GM21360 (cell line): ENCODE results near the gene SUSD6.
A peak's percentile ranks its signal among the peaks of the same experiment; 100 is the strongest.
"Not testable (repeated sequence)": the region's sequence is repeated elsewhere in the genome, so short reads cannot be mapped to it uniquely, and the experiment has no call there.

Experiments
- ATAC-seq: cut with Tn5 transposase; IDR thresholded peaks from one replicate; pipeline ENCODE4 v1.9.1; 2021; ENCODE audit warnings: mild to moderate bottlenecking, moderate library complexity; ENCODE audit not compliant: unreplicated experiment

SUSD6 gene

GRCh38 chr14:69587389-69587788 is 24.0 kb upstream of the SUSD6 start:
- ATAC-seq: no peak

GRCh38 chr14:69591317-69591716 is 20.1 kb upstream of the SUSD6 start:
- ATAC-seq: no peak

GRCh38 chr14:69593018-69593677 is 18.2 kb upstream of the SUSD6 start:
- no peak for ATAC-seq

GRCh38 chr14:69594846-69595245 is 16.6 kb upstream of the SUSD6 start:
- ATAC-seq: no peak

- no peak for ATAC-seq
These were observed 16.1 kb upstream of the SUSD6 start for GRCh38 chr14:69595336-69595735.

GRCh38 chr14:69599431-69599830 is 12.0 kb upstream of the SUSD6 start:
- not testable (repeated sequence) for ATAC-seq

- no peak for ATAC-seq
These were observed 11.0 kb upstream of the SUSD6 start for GRCh38 chr14:69600304-69600891.

GRCh38 chr14:69605738-69606137 is 5.7 kb upstream of the SUSD6 start:
- no peak for ATAC-seq

- no peak for ATAC-seq
These were observed 4.9 kb upstream of the SUSD6 start for GRCh38 chr14:69606258-69607184.

- ATAC-seq: no peak
These were observed 1.1 kb upstream of the SUSD6 start for GRCh38 chr14:69610020-69610873.

- ATAC-seq: no peak
These were observed 573 bp upstream of the SUSD6 start for GRCh38 chr14:69610874-69611171.

- peak; percentile 11 for ATAC-seq
These were observed 802 bp downstream of the SUSD6 start for GRCh38 chr14:69612014-69612782.

- no peak for ATAC-seq
These were observed 1.4 kb downstream of the SUSD6 start for GRCh38 chr14:69612783-69613130.

GRCh38 chr14:69613312-69614073 is 2.1 kb downstream of the SUSD6 start:
- no peak for ATAC-seq

GRCh38 chr14:69614592-69614991 is 3.2 kb downstream of the SUSD6 start:
- ATAC-seq: no peak

- ATAC-seq: peak; percentile 1
These were observed 3.7 kb downstream of the SUSD6 start for GRCh38 chr14:69615121-69615495.

GRCh38 chr14:69615496-69616407 is 4.4 kb downstream of the SUSD6 start:
- ATAC-seq: peak; percentile 41

- ATAC-seq: no peak
These were observed 5.0 kb downstream of the SUSD6 start for GRCh38 chr14:69616408-69616773.

GRCh38 chr14:69617796-69618195 is 6.4 kb downstream of the SUSD6 start:
- ATAC-seq: no peak
